HepG2 (cell line): ENCODE results near the gene GRB2. TPM values are rescaled to one million over a fixed set of nuclear protein-coding genes. Genes with fewer than 3 reads are reported as not detected.

Experiments
- ATAC-seq: fragments of 200-7000 bp; cut with Tn5 transposase; 3 replicates; pipeline ENCODE4 v1.9.1; 2020; ENCODE audit warnings: mild to moderate bottlenecking, moderate library complexity
- BruUV-seq: library from RNA; stranded (reverse); fragments of 400-500 nt; replicated peaks from 2 replicates; lab custom pipeline; 2021; lab: Mats Ljungman, UMichigan
- CTCF ChIA-PET: fragments of 300-600 bp; formaldehyde crosslinking; extraction: SDS; loops from one replicate; lab custom pipeline; 2021; ENCODE audit warnings: low total read pairs, inconsistent platforms, low intra/inter-chr PET ratio; lab: Yijun Ruan, JAX
- POLR2A ChIA-PET: fragments of 350-600 bp; sonication (Branson Sonifier 250); formaldehyde crosslinking; loops from one replicate; lab custom pipeline; 2020; ENCODE audit warnings: antibody characterized with exemption, inconsistent platforms; lab: Yijun Ruan, JAX
- DNase-seq: peaks from one replicate; pipeline ENCODE4 v3.0.0-alpha.2; 2015; ENCODE audit warnings: low spot score
- FAIRE-seq: peaks from 3 replicates; lab custom pipeline; 2011; peaks lifted over from hg19 to GRCh38; lab: Jason Lieb, UNC
- H2AFZ ChIP-seq: one replicate; pipeline ENCODE4 v1.6.1; 2011; ENCODE audit warnings: low read length, inconsistent platforms
- H3K27ac ChIP-seq: fragments of 300-600 bp; 3 replicates; pipeline ENCODE4 v1.8.0; 2011; ENCODE audit warnings: mixed run types, mild to moderate bottlenecking, mixed read lengths, low read length, inconsistent platforms; ENCODE audit not compliant: insufficient read depth; ENCODE audit errors: extremely low read length
- H3K27me3 ChIP-seq, 2 experiments: fragments of 200-600 bp in 1 of 2; 2 replicates in 1 of 2; 3 replicates in 1 of 2; pipeline versions ENCODE4 v1.6.0 to v1.8.0; 2011; ENCODE audit warnings: low read length in 2 of 2, mild to moderate bottlenecking in 2 of 2, moderate library complexity in 2 of 2, inconsistent platforms in 1 of 2; ENCODE audit not compliant: insufficient read depth in 2 of 2, control insufficient read depth in 1 of 2
- H3K36me3 ChIP-seq, 2 experiments: fragments of 200-600 bp in 1 of 2; replicated peaks in 1 of 2; 2 replicates in 1 of 2; 3 replicates in 1 of 2; pipeline versions ENCODE4 v1.5.1 to v1.8.0; 2011; ENCODE audit warnings: low read length in 2 of 2, inconsistent platforms in 1 of 2; ENCODE audit not compliant: insufficient read depth in 2 of 2, control insufficient read depth in 1 of 2
- H3K4me1 ChIP-seq: 2 replicates; pipeline ENCODE4 v1.5.1; 2012; ENCODE audit warnings: low read length, inconsistent platforms; ENCODE audit not compliant: insufficient read depth
- H3K4me2 ChIP-seq: 2 replicates; pipeline ENCODE4 v1.6.0; 2011; ENCODE audit warnings: low read depth, low read length, inconsistent platforms
- H3K4me3 ChIP-seq, 3 experiments: fragments of 200-600 bp in 1 of 3; sonication (generic), shearing (Covaris generic) in 1 of 3; replicated peaks in 1 of 3; 2 replicates each; pipeline ENCODE4 v1.5.1; 2011 to 2016; ENCODE audit warnings: low read length in 3 of 3, inconsistent platforms in 2 of 3, low read depth in 2 of 3, mild to moderate bottlenecking in 2 of 3, control low read depth in 1 of 3, mixed read lengths in 1 of 3; ENCODE audit not compliant: insufficient read depth in 1 of 3
- H3K79me2 ChIP-seq: one replicate; pipeline ENCODE4 v1.6.1; 2011; ENCODE audit warnings: low read length, inconsistent platforms; ENCODE audit not compliant: insufficient read depth
- H3K9ac ChIP-seq: 2 replicates; pipeline ENCODE4 v1.6.0; 2011; ENCODE audit warnings: mild to moderate bottlenecking, low read depth, low read length, inconsistent platforms; ENCODE audit not compliant: insufficient read depth
- H3K9me3 ChIP-seq: 2 replicates; pipeline ENCODE4 v1.5.1; 2012; ENCODE audit warnings: mild to moderate bottlenecking, low read length
- H4K20me1 ChIP-seq: 2 replicates; pipeline ENCODE4 v1.6.0; 2011; ENCODE audit warnings: inconsistent platforms, mild to moderate bottlenecking, low read length, moderate library complexity; ENCODE audit not compliant: insufficient read depth
- AKAP8 ChIP-seq: sonication (generic); formaldehyde crosslinking; IDR thresholded peaks from 2 replicates; pipeline ENCODE4 v1.5.1; 2020; ENCODE audit warnings: mild to moderate bottlenecking, missing genetic modification reagents
- ARHGAP35 ChIP-seq: sonication (generic); formaldehyde crosslinking; IDR thresholded peaks from 2 replicates; pipeline ENCODE4 v1.9.0; 2022; ENCODE audit warnings: mild to moderate bottlenecking, inconsistent platforms, moderate library complexity, missing genetic modification reagents, borderline replicate concordance
- ASH2L ChIP-seq: fragments of 300-600, 200-600 bp; sonication (generic); IDR thresholded peaks from 2 replicates; pipeline ENCODE4 v1.7.0; 2017; ENCODE audit warnings: low read depth, mild to moderate bottlenecking, moderate library complexity, mixed read lengths, low read length; ENCODE audit not compliant: insufficient read length
- BRCA1 ChIP-seq: sonication (generic); formaldehyde crosslinking; IDR thresholded peaks from 2 replicates; pipeline ENCODE4 v1.4.0; 2020; ENCODE audit warnings: missing genetic modification reagents
- CREBL2 ChIP-seq: sonication (generic); formaldehyde crosslinking; IDR thresholded peaks from 2 replicates; pipeline ENCODE4 v1.8.1; 2023; ENCODE audit warnings: missing genetic modification reagents, mild to moderate bottlenecking, borderline replicate concordance
- GZF1 ChIP-seq: sonication (generic); formaldehyde crosslinking; IDR thresholded peaks from 2 replicates; pipeline ENCODE4 v1.5.1; 2020; ENCODE audit warnings: mild to moderate bottlenecking, missing genetic modification reagents
- HBP1 ChIP-seq: IDR thresholded peaks from 2 replicates; pipeline ENCODE4 v1.6.1; 2016; ENCODE audit warnings: low read depth, control low read depth
- MNT ChIP-seq: fragments of 450-650 bp; IDR thresholded peaks from 2 replicates; pipeline ENCODE4 v1.6.1; 2016
- ONECUT2 ChIP-seq: sonication (generic); formaldehyde crosslinking; IDR thresholded peaks from 2 replicates; pipeline ENCODE4 v1.4.0; 2020; ENCODE audit warnings: missing genetic modification reagents
- PAX8 ChIP-seq: sonication (generic); formaldehyde crosslinking; IDR thresholded peaks from 2 replicates; pipeline ENCODE4 v1.8.0; 2022; ENCODE audit warnings: mild to moderate bottlenecking, missing genetic modification reagents, borderline replicate concordance
- PHF21A ChIP-seq: sonication (generic); formaldehyde crosslinking; IDR thresholded peaks from 2 replicates; pipeline ENCODE4 v1.5.0; 2020; ENCODE audit warnings: mild to moderate bottlenecking, missing genetic modification reagents
- ZNF430 ChIP-seq: sonication (generic); formaldehyde crosslinking; IDR thresholded peaks from 2 replicates; pipeline ENCODE4 v1.9.0; 2021; ENCODE audit warnings: mild to moderate bottlenecking, missing genetic modification reagents
- ZNF678 ChIP-seq: sonication (generic); formaldehyde crosslinking; IDR thresholded peaks from 2 replicates; pipeline ENCODE4 v1.4.0; 2020; ENCODE audit warnings: mild to moderate bottlenecking, missing genetic modification reagents
- ZNF883 ChIP-seq: sonication (generic); formaldehyde crosslinking; IDR thresholded peaks from 2 replicates; pipeline ENCODE4 v1.5.1; 2020; ENCODE audit warnings: mild to moderate bottlenecking, missing genetic modification reagents; ENCODE audit errors: not compliant biosample characterization
- WGBS: methylation state at CpG from one replicate; pipeline ENCODE4 v1.1.6; 2017; ENCODE audit warnings: low lambda C conversion rate; 5-methylcytosine and 5-hydroxymethylcytosine counted together
- in situ Hi-C: cut with HindIII; loops from 2 replicates; pipeline ENCODE4 v1.10.0; 2017; ENCODE audit warnings: low pct_unique_long_range_greater_than_20kb; ENCODE audit not compliant: extremely low pct_ligation_motif_present
- intact Hi-C: fragments of 100-400 bp; cut with micrococcal nuclease; formaldehyde crosslinking; loops from one replicate; pipeline ENCODE4 v1.10.0; 2022; ENCODE audit not compliant: unreplicated experiment
- polyA plus RNA-seq, 8 experiments: library from polyadenylated mRNA; depleted of rRNA in 3 of 8; stranded (reverse) in 7 of 8; unstranded in 1 of 8; fragments of >200 nt; fragmentation: Illumina TruSeq in 4 of 8; extraction: Trizol in 4 of 8; gene quantifications; 2 replicates each; pipeline versions ENCODE4 v1.2.1 to v1.2.3, GENCODE V29; 2011 to 2016; ENCODE audit warnings: low read depth in 4 of 8, missing spikeins in 1 of 8, mixed read lengths in 1 of 8; ENCODE audit not compliant: insufficient read depth in 1 of 8
- total RNA-seq, 5 experiments: library from RNA; depleted of rRNA; stranded (reverse); fragments of >200 nt; fragmentation: Illumina TruSeq; extraction: Trizol; gene quantifications; 2 replicates each; pipeline ENCODE4 v1.2.3, GENCODE V29; 2016; ENCODE audit warnings: low read depth in 1 of 5

Gene GRB2
- total and polyA plus RNA-seq, 2 of the 13 experiments (the other 11 are each of a cell fraction or from before 2014, with no cell fraction given) = 84.6 to 92.3 TPM

GRCh38 chr17:75338335-75338734, 67.1 kb downstream of the GRB2 start:
- intact Hi-C loops = no loop called here
- ATAC-seq (no peak), DNase-seq (no peak), FAIRE-seq (no peak)
- TF ChIP-seq PHF21A (CRISPR knock-in tag) = no peak
- no peak for TF ChIP-seq ZNF430
- POLR2A ChIA-PET = no interaction called here
- in situ Hi-C loops = no loop called here
- no peak overlapping the region for H3K9ac ChIP-seq
- H3K4me2 ChIP-seq = no peak overlapping the region
- no peaks in the 10 kb centered on the region for H3K27me3 ChIP-seq
- H2AFZ ChIP-seq = no peak overlapping the region
- no peaks in the 10 kb centered on the region for H3K9me3 ChIP-seq
- BruUV-seq = no TSS peak
- peaks cover 0 to 4% of the 10 kb centered on the region in 2 experiments; a peak in 3 of 5 replicates for H3K36me3 ChIP-seq
- 96% methylated on average over 6 of the region's 6 CpGs for WGBS
- CTCF ChIA-PET = no interaction called here
- H3K27ac ChIP-seq = no peak overlapping the region
- H3K4me3 ChIP-seq = no peak overlapping the region
- H3K4me1 ChIP-seq = peaks cover 27% of the 10 kb centered on the region
- H4K20me1 ChIP-seq = peaks cover 8% of the 10 kb centered on the region
- H3K79me2 ChIP-seq = peaks cover 65% of the 10 kb centered on the region

- DNase-seq (no peak), ATAC-seq (no peak), FAIRE-seq (no peak)
- intact Hi-C loops (no loop called here), in situ Hi-C loops (no loop called here)
- Histone ChIP-seq H2AFZ (no peak overlapping the region), H3K9ac (no peak overlapping the region), H3K4me2 (no peak overlapping the region), H3K36me3 (peaks cover 9 to 18% of the 10 kb centered on the region in 2 experiments), H3K27me3 (no peaks in the 10 kb centered on the region), H3K9me3 (no peaks in the 10 kb centered on the region), H3K79me2 (peaks cover 43% of the 10 kb centered on the region), H3K27ac (no peak overlapping the region), H4K20me1 (no peaks in the 10 kb centered on the region; the same call in 1 of the 2 replicates), H3K4me1 (0 out of 2 replicates have a peak, but pooled peaks cover 9% of the 10 kb centered on the region), H3K4me3 (no peak overlapping the region)
- POLR2A ChIA-PET = interaction anchor here (1.5 to 2.4 kb wide), 2 partner anchors 12 to 59 kb away, joined by 3 to 11 read pairs; no protein-coding TSS in a partner anchor
- WGBS = 78% methylated on average over 3 of the region's 3 CpGs
- CTCF ChIA-PET = no interaction called here
- BruUV-seq = no TSS peak
- TF ChIP-seq ZNF883 (CRISPR knock-in tag) (no peak), ASH2L (no peak), ARHGAP35 (CRISPR knock-in tag) (no peak), MNT (no peak), ZNF678 (CRISPR knock-in tag) (no peak), BRCA1 (CRISPR knock-in tag) (no peak), GZF1 (CRISPR knock-in tag) (no peak), AKAP8 (CRISPR knock-in tag) (no peak), ONECUT2 (CRISPR knock-in tag) (no peak), CREBL2 (CRISPR knock-in tag) (no peak), HBP1 (CRISPR knock-in tag) (no peak), PAX8 (no peak)
Observed at GRCh38 chr17:75335315-75335714, 70.2 kb downstream of the GRB2 start.
